Breast epithelium (tissue), 3 donors: ENCODE measurements around the gene SLC25A24.

Experiments used
- POLR2A ChIP-seq: fragments of 450-650 bp; IDR thresholded peaks from one replicate; pipeline ENCODE4 v1.6.1; 2016; ENCODE audit warnings: antibody characterized with exemption, mild to moderate bottlenecking, moderate library complexity
- TF ChIP-seq, protein P1 (sequence below), 3 donors: fragments of 450-650 bp; IDR thresholded peaks; one replicate each; pipeline ENCODE4 v1.5.1; 2016 to 2017; ENCODE audit warnings: antibody characterized with exemption in 3 of 3, mild to moderate bottlenecking in 3 of 3, moderate library complexity in 3 of 3

DNA sequence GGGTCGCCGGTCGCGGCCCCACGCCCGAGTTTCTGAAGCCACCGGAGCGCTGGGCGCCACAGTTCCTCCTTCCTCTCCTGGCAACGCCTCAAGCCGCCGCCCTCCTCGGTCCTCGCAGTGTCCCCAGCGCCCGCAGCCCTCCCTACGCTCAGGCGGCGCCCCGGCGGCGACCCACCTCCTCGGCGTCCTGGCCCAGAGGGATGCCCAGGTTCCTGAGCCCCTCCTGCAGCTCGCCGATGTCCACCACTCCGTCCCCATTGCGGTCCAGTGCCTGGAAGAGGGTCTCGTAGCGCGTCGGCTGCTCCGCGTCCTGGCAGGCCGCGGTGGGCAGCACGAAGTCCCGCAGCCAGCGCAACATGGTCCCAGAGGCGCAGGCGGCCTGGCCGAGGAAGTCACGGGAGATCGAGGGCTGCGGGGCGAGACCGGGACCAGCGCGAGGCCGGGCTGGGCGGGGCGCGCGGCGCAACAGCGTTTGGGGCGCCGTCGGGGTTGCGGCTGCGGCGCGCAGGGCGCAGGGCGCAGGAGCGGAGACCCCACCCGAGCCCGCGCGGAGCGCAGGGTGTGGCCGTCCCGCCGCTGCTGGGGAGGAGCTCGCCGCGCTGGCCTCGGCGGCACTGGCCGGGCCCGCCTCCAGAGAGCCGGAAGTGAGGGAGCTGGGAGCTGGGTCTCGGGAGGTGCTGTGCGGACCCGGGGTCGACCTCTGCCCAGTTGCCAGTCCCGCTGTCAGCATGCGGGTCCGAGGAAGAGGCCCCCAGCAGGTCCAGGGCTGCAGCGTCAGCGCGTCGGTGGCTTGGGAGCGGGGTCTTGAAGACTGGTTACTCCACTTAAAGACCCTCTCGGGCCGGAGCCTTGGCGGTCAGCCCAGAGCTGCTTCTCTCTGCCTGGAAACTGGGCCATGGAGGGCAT, at the start of gene SLC25A24:
- TF ChIP-seq, protein P1, sequence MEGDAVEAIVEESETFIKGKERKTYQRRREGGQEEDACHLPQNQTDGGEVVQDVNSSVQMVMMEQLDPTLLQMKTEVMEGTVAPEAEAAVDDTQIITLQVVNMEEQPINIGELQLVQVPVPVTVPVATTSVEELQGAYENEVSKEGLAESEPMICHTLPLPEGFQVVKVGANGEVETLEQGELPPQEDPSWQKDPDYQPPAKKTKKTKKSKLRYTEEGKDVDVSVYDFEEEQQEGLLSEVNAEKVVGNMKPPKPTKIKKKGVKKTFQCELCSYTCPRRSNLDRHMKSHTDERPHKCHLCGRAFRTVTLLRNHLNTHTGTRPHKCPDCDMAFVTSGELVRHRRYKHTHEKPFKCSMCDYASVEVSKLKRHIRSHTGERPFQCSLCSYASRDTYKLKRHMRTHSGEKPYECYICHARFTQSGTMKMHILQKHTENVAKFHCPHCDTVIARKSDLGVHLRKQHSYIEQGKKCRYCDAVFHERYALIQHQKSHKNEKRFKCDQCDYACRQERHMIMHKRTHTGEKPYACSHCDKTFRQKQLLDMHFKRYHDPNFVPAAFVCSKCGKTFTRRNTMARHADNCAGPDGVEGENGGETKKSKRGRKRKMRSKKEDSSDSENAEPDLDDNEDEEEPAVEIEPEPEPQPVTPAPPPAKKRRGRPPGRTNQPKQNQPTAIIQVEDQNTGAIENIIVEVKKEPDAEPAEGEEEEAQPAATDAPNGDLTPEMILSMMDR (IDR thresholded peaks at IDR 0.05), result no peak
- no peak for TF ChIP-seq POLR2A
